ENCODE results near the gene BLOC1S4.
A peak's percentile ranks its signal among the peaks of the same experiment; 100 is the strongest.
"Not testable (repeated sequence)": the region's sequence is repeated elsewhere in the genome, so short reads cannot be mapped to it uniquely, and the experiment has no call there.

BLOC1S4 gene

DNA sequence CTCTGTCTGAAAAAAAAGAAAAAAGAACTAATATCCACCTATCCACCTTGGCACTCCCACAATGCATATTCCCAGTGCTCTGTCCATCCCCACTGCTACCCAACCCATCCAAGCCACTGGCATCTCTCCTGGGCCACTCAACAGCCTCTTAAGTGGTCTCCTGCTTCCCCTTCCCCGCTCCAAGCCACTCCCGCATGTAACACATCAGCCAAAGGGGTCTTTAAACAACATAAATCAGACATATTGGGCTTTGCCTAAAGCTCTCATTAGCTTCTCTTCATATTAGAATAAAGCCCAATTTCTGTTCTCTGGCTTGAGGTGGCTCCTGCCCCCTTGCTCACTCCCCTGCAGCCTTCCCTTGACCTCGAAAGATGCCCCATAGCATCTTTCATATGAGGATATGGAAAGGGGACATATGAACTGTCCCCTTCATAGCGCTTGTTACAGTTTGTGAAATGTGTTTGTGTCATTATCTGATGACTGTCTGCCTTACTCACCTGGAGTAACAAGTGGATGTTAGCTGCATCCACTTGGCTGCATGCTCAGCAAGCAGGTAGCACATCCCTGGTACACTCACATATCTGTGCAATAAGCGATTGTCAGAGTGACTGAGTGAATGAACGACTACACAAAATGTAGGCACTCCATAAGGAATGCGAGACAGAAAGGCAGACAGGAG lies 3.1 kb downstream of the BLOC1S4 start:
- no peak for DNase-seq (ENCODE audit: low read depth)

DNA sequence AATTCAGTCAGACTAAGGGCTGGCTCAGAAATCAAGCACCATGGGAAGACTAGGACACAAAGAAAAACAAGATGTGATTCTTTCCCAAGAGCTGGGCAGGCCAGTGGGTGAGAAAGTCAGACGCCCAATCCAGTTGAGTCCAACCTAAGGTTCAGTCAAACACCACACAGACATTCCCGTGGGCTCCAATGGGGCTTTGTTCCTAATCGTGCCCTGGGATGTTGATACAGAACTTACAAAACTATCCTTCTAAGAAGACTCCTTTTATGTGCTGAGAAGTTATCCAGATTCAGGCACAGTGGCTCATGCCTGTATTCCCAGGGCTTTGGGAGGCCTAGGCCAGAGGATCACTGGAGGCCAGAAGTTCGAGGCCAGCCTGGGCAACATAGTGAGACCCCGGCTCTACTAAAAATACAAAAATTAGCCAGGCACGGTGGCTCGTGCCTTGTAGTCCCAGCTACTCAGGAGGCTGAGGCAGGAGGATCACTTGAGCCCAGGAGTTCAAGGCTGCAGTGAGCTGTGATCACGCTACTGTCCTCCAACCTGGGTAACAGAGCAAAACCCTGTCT lies 3.7 kb downstream of the BLOC1S4 start:
- no peak for DNase-seq (ENCODE audit: low read depth)

DNA sequence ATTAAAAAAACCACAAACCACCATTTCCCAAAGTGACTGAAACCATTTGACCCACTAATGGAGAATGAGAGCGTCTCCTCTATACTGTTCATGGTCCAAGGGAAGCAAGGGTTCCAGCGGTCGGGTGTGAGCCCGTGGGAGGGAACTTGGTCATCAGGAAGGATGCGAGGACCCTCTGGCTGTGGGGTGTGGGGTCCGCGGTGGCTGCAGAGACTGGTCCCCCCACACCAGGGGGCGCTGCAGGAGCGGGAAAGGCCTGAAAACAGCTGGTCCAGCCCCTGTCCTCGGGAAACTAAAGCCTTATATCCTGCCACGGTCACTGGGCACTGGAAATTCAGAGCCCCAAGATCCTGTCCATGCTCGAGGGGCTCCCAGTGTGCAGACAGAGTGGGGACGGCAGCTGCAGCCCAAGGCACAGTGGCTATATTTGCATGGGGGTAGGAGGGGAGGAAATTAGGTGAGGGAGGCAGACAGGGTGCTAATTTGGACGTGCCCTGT lies 4.3 kb downstream of the BLOC1S4 start:
- peak; percentile 69 for DNase-seq (ENCODE audit: low read depth)

DNA sequence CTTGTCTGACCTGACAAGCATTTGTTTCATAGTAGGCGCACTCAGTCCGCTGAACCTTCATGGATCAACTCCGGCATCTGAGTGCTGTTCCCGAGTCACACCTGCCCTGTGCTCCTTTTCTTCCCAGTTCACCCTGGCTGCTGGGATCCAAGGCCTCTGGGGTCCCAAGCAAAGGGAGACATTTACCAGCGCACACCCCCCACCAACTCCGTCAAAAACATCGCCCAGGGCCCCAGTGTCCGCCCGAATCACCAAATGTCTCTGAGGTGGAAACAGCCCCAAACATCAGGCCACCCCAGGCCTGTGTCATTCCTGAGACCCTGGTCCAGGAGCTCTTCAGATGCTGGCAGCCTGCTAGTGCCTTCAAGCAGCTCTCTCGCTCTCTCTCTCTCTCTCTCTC lies 5.1 kb downstream of the BLOC1S4 start:
- DNase-seq (ENCODE audit: low read depth): no peak

DNA sequence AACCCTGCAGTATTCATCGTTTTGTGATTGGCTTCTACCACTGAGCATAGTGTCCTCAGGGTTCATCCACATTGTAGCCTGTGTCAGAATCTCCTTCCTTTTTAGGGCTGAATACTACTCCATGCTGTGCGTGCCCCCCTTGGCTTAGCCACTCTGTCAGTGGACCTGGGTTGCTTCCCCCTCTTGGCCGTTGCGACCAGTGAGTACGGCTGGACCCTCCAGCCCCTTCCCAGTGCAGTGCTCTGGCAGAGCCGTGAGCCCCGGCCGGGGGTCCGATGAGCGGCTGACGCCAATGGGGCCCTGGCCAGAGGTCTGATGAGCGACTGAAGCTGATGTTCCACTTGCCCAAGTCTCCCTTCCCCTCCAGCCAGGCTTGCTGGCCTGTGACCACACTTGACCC lies 6.9 kb downstream of the BLOC1S4 start:
- DNase-seq (ENCODE audit: low read depth): no peak

DNA sequence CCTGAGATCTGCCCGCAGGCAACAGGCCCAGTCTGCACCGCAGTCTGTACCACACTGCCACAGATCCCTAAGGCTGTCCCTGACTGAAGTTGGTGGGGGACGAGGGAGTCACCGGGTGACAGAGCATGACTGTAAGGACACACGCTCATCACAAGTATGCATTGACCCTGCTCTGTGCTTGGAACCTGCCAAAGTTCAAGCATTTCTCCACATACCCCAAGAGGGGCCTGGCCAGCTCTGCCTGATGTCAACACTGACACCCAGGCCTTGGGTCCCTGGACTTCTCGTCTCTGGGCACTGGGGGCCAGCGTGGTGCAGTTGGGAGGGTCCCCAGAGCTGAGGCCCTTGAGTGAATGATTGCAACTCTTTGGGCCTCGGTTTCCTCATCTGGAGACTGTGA lies 7.9 kb downstream of the BLOC1S4 start:
- no peak for DNase-seq (ENCODE audit: low read depth)

DNA sequence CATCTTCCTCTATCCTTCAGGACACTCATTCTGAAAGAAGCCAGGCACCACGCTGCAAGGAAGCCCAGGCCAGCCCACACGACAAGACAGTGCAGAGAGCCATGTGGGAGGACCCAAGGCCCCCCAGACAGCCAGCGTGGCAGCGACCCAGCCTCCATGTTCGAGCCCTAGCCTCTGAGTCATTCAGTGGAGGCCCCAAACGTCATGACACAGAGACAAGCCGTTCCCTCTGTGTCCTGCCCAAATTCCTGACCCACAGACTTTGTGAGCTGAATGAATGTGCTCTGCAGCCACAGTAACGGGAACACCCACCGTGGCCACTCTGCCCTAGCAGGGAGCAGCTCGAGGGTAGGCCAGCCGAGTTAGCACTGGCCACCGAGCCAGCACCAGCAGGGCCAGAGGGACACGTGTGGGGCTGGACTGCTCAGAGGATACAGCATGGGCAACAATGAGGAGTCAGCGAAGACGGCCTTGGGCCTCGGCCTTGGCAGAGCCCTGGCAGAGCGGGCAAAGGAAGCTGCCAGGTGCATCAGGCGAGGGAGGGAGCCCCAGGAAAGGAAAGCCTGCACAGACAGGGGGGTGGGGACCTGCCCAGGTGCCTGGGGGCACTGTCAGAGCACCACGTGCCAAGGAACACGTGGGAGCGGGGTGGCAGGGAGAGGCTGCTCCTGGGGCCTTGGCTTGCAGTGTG lies 8.6 kb downstream of the BLOC1S4 start:
- no peak for DNase-seq (ENCODE audit: low read depth)

DNA sequence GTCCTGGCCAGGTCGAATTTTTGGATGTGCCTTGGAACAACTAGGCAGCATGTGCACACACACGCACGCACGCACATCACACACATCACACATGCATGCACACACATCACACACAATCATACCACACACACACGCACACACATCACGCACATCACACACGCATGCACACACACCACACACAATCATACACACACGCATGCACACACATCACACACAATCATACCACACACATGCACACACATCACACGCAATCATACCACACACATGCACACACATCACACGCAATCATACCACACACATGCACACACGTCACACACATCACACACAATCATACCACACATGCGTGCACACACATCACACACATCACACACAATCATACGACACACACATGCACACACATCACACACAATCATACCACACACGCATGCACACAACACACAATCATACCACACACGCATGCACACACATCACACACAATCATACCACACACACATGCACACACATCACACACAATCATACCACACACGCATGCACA lies 9.5 kb downstream of the BLOC1S4 start:
- not testable (repeated sequence) for DNase-seq (ENCODE audit: low read depth)

DNA sequence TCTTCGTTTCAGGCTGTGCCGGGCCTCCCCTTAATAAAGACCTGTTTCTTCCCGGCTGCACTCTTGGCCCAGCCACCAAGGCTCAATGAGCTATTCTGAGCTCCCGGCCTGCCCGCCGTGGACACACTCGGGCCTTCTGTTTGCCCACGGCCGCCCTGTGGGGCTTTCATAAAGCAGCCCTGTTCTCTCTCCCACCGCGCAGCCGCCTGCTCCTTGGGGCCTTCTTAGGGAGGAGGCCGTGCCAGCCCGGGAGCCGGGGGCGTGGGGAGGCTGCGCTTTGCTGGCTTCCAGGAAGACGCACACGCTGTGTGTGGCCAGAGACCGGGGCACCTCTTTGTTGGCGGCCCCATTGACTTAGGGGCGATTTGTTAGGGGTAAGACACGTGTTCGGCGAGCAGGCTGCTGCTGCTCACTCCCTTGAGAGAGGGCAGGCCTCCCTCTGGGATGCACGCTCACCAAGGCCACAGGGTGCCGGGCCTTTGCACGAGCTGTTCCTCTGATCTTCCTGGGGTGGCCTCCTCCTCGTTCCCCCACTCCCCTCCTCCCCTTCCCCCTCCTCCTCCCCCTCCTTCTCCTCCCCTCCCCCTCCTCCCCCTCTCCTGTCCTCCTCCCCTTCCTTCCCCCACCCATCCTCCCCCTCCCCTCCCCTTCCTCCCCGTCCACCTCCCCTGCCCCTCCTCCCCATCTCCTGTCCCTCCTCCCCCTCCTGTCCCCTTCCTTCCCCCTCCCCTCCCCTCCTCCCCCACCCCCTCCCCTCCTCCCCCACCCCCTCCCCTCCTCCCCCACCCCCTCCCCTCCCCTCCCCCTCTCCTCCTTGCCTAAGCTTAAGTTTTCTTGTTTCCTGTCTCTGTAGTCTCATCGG lies 11.3 kb downstream of the BLOC1S4 start:
- no peak for DNase-seq (ENCODE audit: low read depth)

DNA sequence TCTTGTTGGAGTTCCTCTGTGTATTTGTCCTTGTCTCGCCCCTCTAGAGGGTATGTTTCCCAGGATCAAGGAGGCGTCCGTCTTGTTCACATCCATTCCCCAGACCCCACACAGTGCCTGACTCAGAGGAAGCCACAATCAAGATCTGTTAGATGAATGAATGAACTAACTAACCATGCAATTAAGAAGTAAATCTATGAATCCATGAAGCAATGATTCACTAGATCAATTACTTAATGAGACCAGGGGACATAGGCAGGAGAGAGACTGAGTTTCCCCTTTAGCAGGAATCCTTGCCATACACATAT lies 11.9 kb downstream of the BLOC1S4 start:
- no peak for DNase-seq (ENCODE audit: low read depth)

DNA sequence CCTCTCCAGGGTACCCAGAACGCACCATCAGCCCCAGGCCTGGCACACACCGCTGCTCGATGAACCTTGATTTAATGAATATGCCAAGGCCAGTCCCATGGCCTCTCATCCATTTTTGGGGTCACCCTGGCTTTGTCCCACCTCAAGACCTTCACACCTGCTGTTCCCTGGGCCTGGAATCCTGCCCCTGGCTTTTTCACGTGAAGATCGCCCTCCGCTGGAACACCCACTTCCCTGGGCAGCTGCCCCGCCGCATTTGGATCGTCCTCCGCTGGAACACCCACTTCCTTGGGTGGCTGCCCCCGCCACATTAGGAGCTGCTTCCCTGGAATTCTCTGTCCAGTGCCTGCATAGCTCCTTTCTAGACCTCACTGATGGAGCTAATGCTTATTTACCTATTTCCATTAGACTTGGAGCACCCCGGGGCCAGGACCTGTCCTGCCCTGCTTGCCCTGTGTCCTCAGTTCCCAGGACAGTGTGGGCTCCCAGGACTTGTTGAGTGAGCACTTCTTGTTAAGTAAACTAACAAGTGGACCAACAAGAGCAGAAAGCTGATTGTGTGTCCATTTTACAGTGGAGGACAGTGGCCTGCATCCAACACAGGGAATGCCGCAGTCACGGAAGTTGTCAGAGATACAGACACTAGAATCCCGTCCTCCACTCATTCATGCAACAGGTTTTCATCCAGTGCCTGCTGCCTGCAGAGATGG lies 12.5 kb downstream of the BLOC1S4 start:
- no peak for DNase-seq (ENCODE audit: low read depth)

DNA sequence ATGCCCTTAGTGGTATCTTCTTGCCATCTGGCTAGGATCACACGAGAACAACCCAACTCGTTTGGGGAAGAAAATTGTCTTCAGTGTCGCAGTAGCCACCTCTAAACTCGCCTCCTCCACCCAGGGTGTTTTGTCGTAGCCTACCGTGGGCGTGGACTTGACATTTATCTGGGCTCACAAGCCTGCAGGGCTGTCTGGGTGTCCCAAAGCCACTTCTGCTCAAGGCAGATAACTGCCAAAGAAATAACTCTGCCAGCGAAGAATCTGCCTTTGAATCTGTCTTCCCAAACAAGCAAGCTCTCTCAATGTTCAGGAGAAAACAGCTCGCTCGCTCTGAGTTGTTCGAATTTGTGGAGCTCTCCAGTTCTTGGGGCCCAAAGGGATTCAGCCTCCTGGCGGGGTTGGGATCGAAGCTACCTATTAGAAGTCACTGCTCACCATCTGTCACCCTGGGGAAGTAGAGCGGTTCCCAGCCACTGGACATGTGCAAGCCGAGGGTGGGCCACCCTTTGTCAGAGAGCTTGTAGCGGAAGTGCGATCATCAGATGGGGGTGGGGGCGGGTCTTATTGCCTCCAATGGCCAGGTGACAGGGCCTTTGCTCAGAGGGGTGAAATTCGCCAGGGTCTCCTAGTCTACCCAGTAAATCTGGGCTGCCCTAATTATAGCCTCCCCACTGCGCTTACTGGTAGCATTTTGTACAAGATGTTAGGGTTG lies 14.8 kb downstream of the BLOC1S4 start:
- DNase-seq (ENCODE audit: low read depth): no peak

DNA sequence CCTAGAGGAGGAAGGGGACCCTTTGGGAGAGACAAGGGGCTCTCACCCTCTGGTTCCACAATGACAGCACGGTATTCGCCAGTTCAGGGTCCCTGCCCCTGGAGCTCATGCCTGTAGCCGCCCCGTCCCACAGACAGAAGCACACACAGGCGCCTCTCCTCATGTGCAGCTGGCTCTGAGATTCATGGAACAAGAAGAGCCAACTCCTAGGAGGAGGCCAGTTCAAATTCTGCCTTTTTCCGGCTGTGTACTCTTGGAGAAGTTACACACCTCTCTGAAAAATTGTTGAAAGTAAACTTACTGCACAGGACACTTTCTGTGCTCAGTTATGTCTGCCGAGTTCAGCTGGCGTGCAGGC lies 15.3 kb downstream of the BLOC1S4 start:
- no peak for DNase-seq (ENCODE audit: low read depth)

DNA sequence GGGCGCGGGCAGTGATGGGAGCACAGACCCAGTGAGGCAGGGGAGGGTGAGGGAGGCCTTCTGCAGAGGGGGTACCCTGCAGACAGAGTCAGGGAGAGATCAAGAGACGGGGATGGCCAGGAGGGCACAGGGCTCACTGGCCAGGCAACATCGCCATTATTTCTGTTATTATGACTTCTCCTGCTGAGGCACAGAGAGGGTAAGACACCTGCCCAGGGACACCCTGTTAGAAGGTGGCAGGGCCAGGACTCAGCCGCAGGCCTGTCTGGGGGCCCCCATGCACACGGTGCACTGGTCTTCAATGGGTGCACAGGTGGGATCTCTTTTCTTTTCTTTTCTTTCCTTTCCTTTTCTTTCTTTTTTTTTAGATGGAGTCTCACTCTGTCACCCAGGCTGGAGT lies 15.8 kb downstream of the BLOC1S4 start:
- DNase-seq (ENCODE audit: low read depth): no peak

DNA sequence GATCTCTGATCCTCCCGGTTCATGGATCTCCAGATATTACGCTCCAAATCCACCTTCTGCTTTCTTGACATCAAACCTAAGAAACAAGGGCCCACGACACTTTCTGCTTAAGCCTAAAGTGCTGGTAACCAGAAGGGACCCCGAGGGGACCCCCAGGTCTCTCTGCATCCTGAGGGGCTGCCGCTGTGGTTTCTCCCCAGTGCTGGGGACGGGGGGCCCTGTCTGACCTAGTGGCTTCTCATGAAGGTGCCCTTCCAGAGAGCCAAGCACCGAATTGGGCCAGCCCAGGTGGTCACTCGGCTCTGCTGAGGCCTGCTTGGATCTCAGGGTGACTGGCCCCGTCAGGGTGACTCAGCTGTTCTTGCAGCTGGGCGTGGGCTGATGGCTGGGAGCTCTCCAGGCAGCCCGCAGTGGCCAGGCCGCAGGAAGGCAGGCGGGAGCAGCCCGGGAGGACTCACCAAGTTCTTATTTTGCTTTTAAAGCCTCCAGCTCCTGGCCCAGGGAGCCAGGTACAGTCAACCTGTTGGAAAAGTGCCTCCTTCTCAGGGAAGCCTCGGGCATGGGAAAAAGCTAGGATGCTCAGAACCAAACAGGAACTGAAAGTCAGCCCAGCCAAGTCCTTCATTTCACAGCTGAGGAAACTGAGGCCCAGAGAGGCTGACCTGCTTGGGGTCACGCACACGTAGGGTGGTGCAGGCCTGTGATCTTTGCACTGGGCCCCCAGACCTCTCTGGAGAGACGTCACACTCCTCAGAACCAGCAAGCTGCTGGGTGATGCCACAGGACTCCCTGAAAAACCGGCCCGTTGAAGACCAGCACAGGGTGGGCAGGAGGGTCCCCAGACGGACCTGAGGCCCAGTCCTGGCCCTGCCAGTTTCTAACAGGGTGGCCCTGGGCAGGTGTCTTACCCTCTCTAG lies 16.7 kb downstream of the BLOC1S4 start:
- no peak for DNase-seq (ENCODE audit: low read depth)

DNA sequence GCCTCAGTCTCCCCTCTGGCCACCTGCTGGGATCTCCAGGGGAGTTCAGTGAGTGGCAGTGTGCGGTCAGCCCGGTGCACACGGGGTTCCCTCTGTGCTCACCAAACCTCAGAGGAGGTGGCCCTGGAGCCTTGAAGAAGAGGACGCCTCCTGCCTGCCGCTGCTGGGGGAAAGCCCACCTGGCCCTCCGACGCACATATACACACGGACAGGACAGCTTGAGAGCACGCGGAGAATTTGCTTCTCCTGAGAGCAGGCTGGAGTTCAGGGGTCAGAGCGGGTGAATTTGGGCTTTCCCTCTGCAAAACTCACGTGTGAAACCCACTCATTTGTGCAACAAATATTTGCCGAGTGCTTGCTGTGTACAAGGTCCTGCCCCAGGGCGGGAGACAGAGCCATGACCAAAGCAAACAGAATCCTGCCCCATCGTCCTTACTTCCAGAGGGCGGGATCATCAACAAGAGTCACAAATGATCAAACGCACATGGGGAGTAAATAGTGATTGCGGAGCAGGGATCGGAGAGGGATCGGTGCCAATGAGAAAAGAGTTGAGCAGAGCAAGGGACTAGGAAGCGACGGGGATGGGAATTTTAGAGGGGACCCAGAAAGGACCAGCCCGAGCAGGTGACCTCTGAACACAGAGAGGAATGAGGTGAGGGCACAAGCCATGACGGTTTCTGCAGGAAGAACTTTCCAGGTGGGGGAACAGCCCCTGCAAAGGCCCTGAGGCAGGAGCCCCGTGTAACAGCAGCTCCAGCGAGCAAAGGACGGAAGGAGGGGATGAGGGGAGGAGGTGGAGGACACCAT lies 17.6 kb downstream of the BLOC1S4 start:
- no peak for DNase-seq (ENCODE audit: low read depth)

DNA sequence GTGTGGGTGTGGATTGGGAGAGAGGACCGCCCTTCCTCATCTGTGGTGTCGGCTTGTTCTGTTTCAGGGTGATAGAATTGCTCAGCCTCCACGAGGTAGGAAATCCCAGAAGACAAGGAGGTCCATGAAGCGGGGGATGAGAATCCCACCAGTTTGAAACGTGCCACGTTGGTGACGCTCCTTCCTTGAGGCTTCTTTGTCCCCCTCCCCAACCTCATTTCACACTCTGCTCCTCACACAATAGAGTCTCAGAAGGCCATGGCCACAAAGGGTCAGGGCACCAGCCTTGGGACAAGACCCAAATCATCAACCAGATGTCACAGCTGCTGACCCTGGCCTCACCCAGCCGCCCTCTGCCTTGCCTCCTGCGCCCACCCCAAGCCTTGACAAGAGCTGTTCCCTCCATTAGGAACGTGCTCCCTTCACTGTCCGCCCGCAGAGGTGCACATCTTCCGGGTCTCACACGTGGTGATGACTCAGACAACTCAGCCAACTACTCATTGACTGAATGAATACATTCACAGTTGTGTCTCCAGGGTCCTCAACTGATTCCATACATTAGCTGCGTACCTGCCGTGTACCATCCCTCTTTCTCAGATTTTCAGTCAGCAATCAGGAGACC lies 18.3 kb downstream of the BLOC1S4 start:
- no peak for DNase-seq (ENCODE audit: low read depth)

DNA sequence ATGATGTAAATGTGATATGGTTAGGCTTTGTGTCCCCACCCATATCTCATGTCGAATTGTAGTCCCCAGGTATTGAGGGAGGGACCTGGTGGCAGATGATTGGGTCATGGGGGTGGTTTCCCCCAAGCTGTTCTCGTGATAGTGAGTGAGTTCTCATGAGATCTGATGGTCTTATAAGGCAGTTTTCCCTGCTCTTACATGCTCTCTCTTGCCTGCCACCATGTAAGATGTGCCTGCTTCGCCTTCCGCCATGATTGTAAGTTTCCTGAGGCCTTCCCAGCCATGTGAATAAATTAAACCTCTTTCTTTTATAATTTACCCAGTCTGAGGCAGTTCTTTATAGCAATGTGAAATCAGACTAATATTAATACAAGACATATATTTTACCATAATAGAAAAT lies 23.9 kb downstream of the BLOC1S4 start:
- DNase-seq (ENCODE audit: low read depth): no peak

DNA sequence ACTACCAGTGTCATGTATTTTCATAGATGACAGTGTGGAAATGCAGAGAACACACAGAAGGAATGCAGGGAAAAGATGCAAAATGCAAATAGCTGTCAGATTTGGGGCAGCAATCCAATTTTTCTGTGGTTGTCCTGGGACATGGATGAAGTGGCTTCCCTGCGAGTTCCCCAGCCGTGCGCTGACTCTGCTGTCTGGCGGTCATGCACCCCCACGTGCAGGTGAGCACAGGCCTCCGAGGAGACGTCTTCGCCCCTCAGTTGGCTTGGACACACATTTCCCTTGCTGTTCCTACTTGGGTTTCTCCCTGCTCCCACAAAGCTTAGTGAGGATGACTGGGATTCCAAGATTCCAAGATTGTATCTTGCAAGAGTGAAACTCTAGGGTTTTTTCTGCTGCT lies 24.4 kb downstream of the BLOC1S4 start:
- DNase-seq (ENCODE audit: low read depth): no peak
